Measurements from ENCODE around the gene LIMCH1.

The LIMCH1 gene

DNA sequence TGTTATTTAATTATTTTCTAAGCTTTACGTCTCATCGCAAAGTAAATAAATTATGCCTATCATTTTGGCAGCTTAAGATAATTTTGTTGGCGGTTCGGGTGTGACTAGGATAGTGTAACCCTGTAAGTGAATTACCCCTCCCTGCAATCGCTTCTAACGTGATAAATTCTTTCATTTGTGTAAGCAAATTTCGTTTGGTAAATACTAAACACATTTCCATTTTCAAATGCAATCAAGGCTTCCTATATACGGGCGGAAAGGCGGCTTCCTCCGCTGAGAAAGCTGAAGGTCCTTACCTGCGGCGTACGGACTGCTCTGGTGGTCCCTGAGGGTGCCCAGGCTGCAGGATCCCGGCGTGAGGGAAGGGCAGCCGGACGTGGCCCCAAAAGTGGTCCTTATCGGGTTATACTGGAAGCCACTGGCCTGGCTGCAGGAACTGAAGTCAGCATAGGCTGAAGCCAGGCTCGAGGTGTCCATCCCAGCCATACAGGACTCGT, 210.2 kb downstream of the LIMCH1 start:
- CTCF ChIA-PET = no interaction called here
- DNase-seq (ENCODE audit: low spot score) = no peak
- TF ChIP-seq, protein P1, sequence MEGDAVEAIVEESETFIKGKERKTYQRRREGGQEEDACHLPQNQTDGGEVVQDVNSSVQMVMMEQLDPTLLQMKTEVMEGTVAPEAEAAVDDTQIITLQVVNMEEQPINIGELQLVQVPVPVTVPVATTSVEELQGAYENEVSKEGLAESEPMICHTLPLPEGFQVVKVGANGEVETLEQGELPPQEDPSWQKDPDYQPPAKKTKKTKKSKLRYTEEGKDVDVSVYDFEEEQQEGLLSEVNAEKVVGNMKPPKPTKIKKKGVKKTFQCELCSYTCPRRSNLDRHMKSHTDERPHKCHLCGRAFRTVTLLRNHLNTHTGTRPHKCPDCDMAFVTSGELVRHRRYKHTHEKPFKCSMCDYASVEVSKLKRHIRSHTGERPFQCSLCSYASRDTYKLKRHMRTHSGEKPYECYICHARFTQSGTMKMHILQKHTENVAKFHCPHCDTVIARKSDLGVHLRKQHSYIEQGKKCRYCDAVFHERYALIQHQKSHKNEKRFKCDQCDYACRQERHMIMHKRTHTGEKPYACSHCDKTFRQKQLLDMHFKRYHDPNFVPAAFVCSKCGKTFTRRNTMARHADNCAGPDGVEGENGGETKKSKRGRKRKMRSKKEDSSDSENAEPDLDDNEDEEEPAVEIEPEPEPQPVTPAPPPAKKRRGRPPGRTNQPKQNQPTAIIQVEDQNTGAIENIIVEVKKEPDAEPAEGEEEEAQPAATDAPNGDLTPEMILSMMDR (conservative IDR thresholded peaks at IDR 0.05; ENCODE audit: low read depth) = no peak
- H3K27ac ChIP-seq = no peak overlapping the region
- POLR2A ChIA-PET (ENCODE audit: low non-redundant PET) = no interaction called here

DNA sequence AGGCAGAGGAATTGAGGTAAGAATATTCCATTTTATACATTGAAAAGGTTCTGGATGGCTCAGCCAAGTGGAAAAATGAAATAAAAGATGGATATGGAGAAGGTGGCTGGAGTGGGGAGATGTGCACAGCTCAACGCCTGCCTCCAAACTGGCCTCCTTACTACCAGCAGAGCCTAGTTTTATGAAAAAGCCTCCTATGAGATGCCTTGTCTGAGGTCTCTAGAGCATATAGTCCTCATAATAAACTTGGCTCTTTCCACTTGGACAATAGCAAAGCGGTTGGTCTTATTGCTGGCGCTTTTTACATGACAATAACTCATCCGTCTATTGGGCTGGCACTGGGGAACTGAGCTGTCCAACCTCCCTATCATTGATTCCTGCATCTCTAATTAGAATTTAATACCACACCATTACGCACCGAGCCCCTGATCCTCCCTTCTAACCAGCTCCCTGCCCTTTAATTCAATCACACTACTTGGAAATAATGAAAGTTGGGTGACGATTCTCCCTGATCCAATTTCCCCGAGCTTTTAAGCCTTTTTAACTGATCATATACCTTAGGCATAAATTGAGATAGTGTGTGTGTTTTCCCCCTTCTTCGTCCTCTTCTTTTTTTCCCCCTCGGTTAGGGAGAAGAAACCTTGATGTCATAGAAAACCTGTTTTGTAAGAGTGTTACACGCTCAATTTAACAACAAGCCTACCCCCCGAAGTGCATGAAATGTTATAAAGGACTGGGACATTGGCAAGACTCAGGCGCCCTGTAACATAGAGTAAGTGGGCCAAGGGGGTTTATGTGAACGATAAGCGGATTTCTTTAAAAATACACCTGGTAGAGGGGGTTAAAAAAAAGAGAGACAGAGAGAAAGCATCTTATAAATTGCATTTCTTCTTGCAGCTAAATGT, 210.9 kb downstream of the LIMCH1 start, which contains the start of gene PHOX2B:
Gene PHOX2B (minus strand): TSS at position 155 of the 905 bp plus-strand sequence. CDS start 115 bp downstream, at position 40.
- no peak for DNase-seq (ENCODE audit: low spot score)
- CTCF ChIA-PET = interaction anchor here (0.8 kb wide), 1 partner anchor 407 kb away, joined by 5 read pairs; no protein-coding TSS in a partner anchor
- no peak within 1 kb of the TSS for H3K27ac ChIP-seq
- POLR2A ChIA-PET (ENCODE audit: low non-redundant PET) = no interaction called here
- TF ChIP-seq, protein P1 (conservative IDR thresholded peaks at IDR 0.05; ENCODE audit: low read depth) = no peak

DNA sequence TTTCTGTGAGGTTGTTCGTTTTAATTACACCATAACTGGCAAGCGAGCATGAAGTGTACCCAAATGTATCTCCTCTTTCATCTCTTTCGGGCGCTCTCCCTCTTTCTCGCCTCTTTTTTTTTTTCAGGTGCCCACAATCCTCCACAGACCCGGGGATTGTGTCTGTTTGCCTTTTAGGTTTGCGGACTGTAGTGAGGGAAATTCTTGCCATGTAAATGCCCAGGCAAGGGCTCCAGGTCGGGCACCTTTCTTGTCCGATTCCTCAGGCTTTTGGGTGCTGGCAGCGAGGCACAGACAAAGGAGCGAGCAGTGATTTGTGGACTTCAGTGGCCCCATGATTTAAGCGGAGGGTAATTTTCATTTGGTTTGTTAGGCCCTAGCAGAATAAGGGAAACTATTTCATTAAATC, 211.7 kb downstream of the LIMCH1 start:
- POLR2A ChIA-PET (ENCODE audit: low non-redundant PET) = no interaction called here
- no peak for DNase-seq (ENCODE audit: low spot score)
- no peak overlapping the region for H3K27ac ChIP-seq
- CTCF ChIA-PET = interaction anchor here (0.8 kb wide), 1 partner anchor 408 kb away, joined by 5 read pairs; no protein-coding TSS in a partner anchor
- TF ChIP-seq, protein P1 (conservative IDR thresholded peaks at IDR 0.05; ENCODE audit: low read depth) = no peak
